Hepatocyte (in vitro differentiated cells): ENCODE data around the gene SEMA3A.

Experiments
- CTCF ChIP-seq: fragments of 200-600 bp; sonication (generic); IDR thresholded peaks from 2 replicates; pipeline ENCODE4 v1.5.1; 2016; ENCODE audit warnings: antibody characterized with exemption, mild to moderate bottlenecking; ENCODE audit not compliant: poor library complexity
- EZH2phosphoT487 ChIP-seq: fragments of 200-600 bp; sonication (generic); IDR thresholded peaks from one replicate; pipeline ENCODE4 v1.6.1; 2018; ENCODE audit warnings: antibody characterized with exemption, mild to moderate bottlenecking, low read depth, moderate library complexity; ENCODE audit not compliant: unreplicated experiment, severe bottlenecking

- TF ChIP-seq CTCF (no peak), EZH2phosphoT487 (no peak)
Measured at GRCh38 chr7:84113906-84114850, 80.4 kb downstream of the SEMA3A start.
